ENCODE measurements around the gene SLC1A3. TPM values are rescaled to one million over a fixed set of nuclear protein-coding genes. Genes with fewer than 3 reads are reported as not detected.

Gene SLC1A3
- polyA plus RNA-seq, 1 donor: 23.2 TPM

- DNase-seq: no peak
Observed at GRCh38 chr5:36600917-36601527, 5.4 kb upstream of the SLC1A3 start.

GRCh38 chr5:36602704-36603321, 3.6 kb upstream of the SLC1A3 start:
- DNase-seq: no peak

- no peak for DNase-seq
Observed at GRCh38 chr5:36605241-36605640, 1.2 kb upstream of the SLC1A3 start.

- DNase-seq: no peak
Observed at GRCh38 chr5:36606036-36606427, 374 bp upstream of the SLC1A3 start.

- DNase-seq: peak; percentile 65
Observed at GRCh38 chr5:36607114-36607571, 737 bp downstream of the SLC1A3 start.

- peak; percentile 20 for DNase-seq
Observed at GRCh38 chr5:36607838-36608783, 1.7 kb downstream of the SLC1A3 start.

- no peak for DNase-seq
Observed at GRCh38 chr5:36610621-36611020, 4.2 kb downstream of the SLC1A3 start.

GRCh38 chr5:36611520-36612274, 5.3 kb downstream of the SLC1A3 start:
- DNase-seq: no peak

GRCh38 chr5:36613241-36613640, 6.8 kb downstream of the SLC1A3 start:
- no peak for DNase-seq

- no peak for DNase-seq
Observed at GRCh38 chr5:36613771-36614656, 7.6 kb downstream of the SLC1A3 start.

- no peak for DNase-seq
Observed at GRCh38 chr5:36614657-36615308, 8.4 kb downstream of the SLC1A3 start.

- no peak for DNase-seq
Observed at GRCh38 chr5:36619012-36619635, 12.7 kb downstream of the SLC1A3 start.

GRCh38 chr5:36621985-36622384, 15.6 kb downstream of the SLC1A3 start:
- no peak for DNase-seq

- no peak for DNase-seq
Observed at GRCh38 chr5:36623832-36624231, 17.4 kb downstream of the SLC1A3 start.

- DNase-seq: no peak
Observed at GRCh38 chr5:36624277-36624676, 17.9 kb downstream of the SLC1A3 start.

GRCh38 chr5:36628695-36629094, 22.3 kb downstream of the SLC1A3 start:
- DNase-seq: no peak

GRCh38 chr5:36629729-36630128, 23.3 kb downstream of the SLC1A3 start:
- DNase-seq: no peak

- DNase-seq: no peak
Observed at GRCh38 chr5:36630201-36631145, 24.1 kb downstream of the SLC1A3 start.

GRCh38 chr5:36631154-36631553, 24.7 kb downstream of the SLC1A3 start:
- DNase-seq: no peak

Measured in hindlimb muscle (tissue), 1 donor.